Measurements from ENCODE around the gene PLEKHG5. TPM values are rescaled to one million over a fixed set of nuclear protein-coding genes. Genes with fewer than 3 reads are reported as not detected.
A peak's percentile ranks its signal among the peaks of the same experiment; 100 is the strongest.

Gene PLEKHG5
- total RNA-seq, 1 experiment from 2014 or later: 0.86 TPM

DNA sequence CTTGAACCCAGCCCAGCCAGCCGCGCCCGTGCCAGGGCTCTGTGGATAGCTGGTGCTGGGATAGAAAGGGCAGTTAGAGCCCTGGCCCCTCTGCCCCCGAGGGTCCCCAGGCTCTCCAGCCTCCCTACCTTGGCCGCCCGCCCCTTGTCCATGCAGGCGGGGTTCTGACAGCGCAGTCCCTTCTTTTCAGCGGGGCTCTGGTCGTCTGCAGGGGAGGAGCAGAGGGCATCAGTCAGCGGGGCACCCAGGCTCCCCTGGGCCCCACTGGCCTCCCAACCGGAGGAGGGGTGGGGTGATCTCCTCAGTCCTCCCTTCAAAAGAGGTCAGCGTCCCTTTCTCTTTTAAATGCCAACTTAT, 4.9 kb upstream of the PLEKHG5 start:
- intact Hi-C loops (cut with micrococcal nuclease; ENCODE audit: unreplicated experiment): no loop called here
- Histone ChIP-seq H3K27me3 (replicated peaks; ENCODE audit: insufficient read depth, low read depth, low read length, poor library complexity) (no peaks in the 10 kb centered on the region), H3K4me3 (ENCODE audit: low read depth, low read length, poor library complexity, severe bottlenecking) (peak overlapping the region; percentile 52), H3K27ac (ENCODE audit: low read depth, low read length, poor library complexity, severe bottlenecking) (no peak overlapping the region), H3K9me3 (ENCODE audit: low read depth, low read length, poor library complexity, severe bottlenecking) (no peaks in the 10 kb centered on the region), H3K36me3 (ENCODE audit: insufficient read depth, low read length, poor library complexity, severe bottlenecking) (no peaks in the 10 kb centered on the region), H3K4me1 (ENCODE audit: insufficient read depth, low read length, poor library complexity, severe bottlenecking) (peaks cover 6% of the 10 kb centered on the region)
- ChIA-PET POLR2A (ENCODE audit: low non-redundant PET) (no interaction called here), CTCF (no interaction called here)
- DNase-seq (ENCODE audit: low spot score): no peak
- no peak for TF ChIP-seq EZH2 (IDR thresholded peaks at IDR 0.05; ENCODE audit: borderline replicate concordance, low read depth, low read length, poor library complexity, severe bottlenecking)
- TF ChIP-seq, protein P1, sequence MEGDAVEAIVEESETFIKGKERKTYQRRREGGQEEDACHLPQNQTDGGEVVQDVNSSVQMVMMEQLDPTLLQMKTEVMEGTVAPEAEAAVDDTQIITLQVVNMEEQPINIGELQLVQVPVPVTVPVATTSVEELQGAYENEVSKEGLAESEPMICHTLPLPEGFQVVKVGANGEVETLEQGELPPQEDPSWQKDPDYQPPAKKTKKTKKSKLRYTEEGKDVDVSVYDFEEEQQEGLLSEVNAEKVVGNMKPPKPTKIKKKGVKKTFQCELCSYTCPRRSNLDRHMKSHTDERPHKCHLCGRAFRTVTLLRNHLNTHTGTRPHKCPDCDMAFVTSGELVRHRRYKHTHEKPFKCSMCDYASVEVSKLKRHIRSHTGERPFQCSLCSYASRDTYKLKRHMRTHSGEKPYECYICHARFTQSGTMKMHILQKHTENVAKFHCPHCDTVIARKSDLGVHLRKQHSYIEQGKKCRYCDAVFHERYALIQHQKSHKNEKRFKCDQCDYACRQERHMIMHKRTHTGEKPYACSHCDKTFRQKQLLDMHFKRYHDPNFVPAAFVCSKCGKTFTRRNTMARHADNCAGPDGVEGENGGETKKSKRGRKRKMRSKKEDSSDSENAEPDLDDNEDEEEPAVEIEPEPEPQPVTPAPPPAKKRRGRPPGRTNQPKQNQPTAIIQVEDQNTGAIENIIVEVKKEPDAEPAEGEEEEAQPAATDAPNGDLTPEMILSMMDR (conservative IDR thresholded peaks at IDR 0.05; ENCODE audit: low read depth, low read length): no peak
- no TSS peak for BruUV-seq (replicated peaks)

DNA sequence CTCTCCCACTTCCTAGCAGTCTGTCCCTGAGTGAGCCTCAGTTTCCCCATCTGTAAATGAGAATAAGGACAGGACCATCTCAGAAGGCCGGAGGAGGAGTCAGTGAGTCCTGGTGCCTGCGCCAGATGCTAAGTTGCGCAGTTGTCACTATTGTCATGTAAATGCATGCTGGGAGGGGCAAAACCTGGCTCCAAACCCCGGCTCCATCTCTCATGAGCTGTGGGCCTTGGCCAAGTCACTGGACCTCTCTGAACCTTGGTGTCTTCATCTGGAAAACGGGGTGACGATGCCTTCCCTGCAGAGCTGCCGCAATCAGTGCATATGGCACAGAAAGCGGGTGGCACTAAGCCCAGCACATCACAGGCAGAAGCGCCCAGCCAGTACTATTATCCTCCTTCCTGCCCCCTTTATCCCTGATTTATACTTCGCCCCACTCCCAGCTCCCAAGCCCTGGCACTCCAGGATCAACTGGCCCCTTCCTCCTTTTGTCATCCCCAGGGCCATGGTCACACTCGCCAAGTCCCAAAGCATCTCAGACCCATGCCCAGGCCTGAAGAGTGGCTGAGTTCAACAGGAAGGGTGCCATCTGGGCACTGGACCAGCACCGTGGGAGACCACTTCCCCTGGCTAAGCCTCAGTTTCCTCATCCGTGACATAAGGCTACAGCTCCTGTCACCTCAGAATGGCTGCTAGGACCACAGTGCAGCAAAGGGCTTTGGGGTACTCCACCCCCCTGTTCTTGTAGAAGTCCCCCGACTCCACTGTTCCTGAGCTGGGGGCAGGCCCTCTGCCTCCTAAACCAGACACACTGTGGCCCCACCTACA, 4.3 kb upstream of the PLEKHG5 start:
- Histone ChIP-seq H3K4me1 (ENCODE audit: insufficient read depth, low read length, poor library complexity, severe bottlenecking) (peaks cover 6% of the 10 kb centered on the region), H3K27me3 (replicated peaks; ENCODE audit: insufficient read depth, low read depth, low read length, poor library complexity) (no peaks in the 10 kb centered on the region), H3K36me3 (ENCODE audit: insufficient read depth, low read length, poor library complexity, severe bottlenecking) (no peaks in the 10 kb centered on the region), H3K27ac (ENCODE audit: low read depth, low read length, poor library complexity, severe bottlenecking) (no peak overlapping the region), H3K9me3 (ENCODE audit: low read depth, low read length, poor library complexity, severe bottlenecking) (no peaks in the 10 kb centered on the region), H3K4me3 (ENCODE audit: low read depth, low read length, poor library complexity, severe bottlenecking) (no peak overlapping the region)
- BruUV-seq (replicated peaks): no TSS peak
- no peak for TF ChIP-seq EZH2 (IDR thresholded peaks at IDR 0.05; ENCODE audit: borderline replicate concordance, low read depth, low read length, poor library complexity, severe bottlenecking)
- TF ChIP-seq, protein P1 (conservative IDR thresholded peaks at IDR 0.05; ENCODE audit: low read depth, low read length): no peak
- POLR2A ChIA-PET (ENCODE audit: low non-redundant PET): no interaction called here
- intact Hi-C loops (cut with micrococcal nuclease; ENCODE audit: unreplicated experiment): no loop called here
- CTCF ChIA-PET: no interaction called here
- DNase-seq (ENCODE audit: low spot score): no peak

DNA sequence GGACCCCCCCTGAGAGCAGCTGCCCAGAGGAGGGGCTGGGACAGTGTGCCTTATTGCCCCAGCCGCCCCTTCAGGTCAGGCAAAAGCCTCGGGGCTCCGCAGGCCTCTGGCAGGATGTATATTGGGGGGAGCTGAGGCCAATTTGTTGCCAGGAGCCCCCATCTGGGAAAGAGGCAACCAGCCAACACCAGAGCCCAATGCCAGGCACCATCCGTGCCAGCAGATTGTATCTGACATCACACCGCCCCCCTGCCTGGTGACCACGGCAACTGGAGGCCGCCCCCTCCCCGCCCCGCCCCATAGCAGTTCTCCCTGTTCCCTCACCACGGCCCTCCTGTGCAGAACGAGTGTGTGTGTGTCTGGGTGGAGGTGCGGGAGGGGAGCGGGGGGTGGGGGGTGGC, 3.6 kb upstream of the PLEKHG5 start:
- DNase-seq (ENCODE audit: low spot score): no peak
- peaks cover 14% of the 10 kb centered on the region for H3K4me1 ChIP-seq (ENCODE audit: insufficient read depth, low read length, poor library complexity, severe bottlenecking)

More for the DNA sequence above, 3.6 kb upstream of the PLEKHG5 start:
- H3K9me3 ChIP-seq (ENCODE audit: low read depth, low read length, poor library complexity, severe bottlenecking): no peaks in the 10 kb centered on the region
- ChIA-PET POLR2A (ENCODE audit: low non-redundant PET) (no interaction called here), CTCF (no interaction called here)
- H3K4me3 ChIP-seq (ENCODE audit: low read depth, low read length, poor library complexity, severe bottlenecking): no peak overlapping the region
- no peaks in the 10 kb centered on the region for H3K36me3 ChIP-seq (ENCODE audit: insufficient read depth, low read length, poor library complexity, severe bottlenecking)
- no peaks in the 10 kb centered on the region for H3K27me3 ChIP-seq (replicated peaks; ENCODE audit: insufficient read depth, low read depth, low read length, poor library complexity)
- no peak overlapping the region for H3K27ac ChIP-seq (ENCODE audit: low read depth, low read length, poor library complexity, severe bottlenecking)
- no TSS peak for BruUV-seq (replicated peaks)
- intact Hi-C loops (cut with micrococcal nuclease; ENCODE audit: unreplicated experiment): no loop called here
- TF ChIP-seq, protein P1 (conservative IDR thresholded peaks at IDR 0.05; ENCODE audit: low read depth, low read length): no peak
- TF ChIP-seq EZH2 (IDR thresholded peaks at IDR 0.05; ENCODE audit: borderline replicate concordance, low read depth, low read length, poor library complexity, severe bottlenecking): no peak
